DMS53 (cell line): ENCODE results near the gene SHROOM3.

Source experiments
- DNase-seq: peaks from one replicate; lab custom pipeline; 2025; lab: John Stamatoyannopoulos, UW

Gene SHROOM3

GRCh38 chr4:76624931-76625715 lies 190.1 kb downstream of the SHROOM3 start:
- DNase-seq, result no peak

- DNase-seq, result peak; percentile 6
Observed at GRCh38 chr4:76626686-76627465, 191.8 kb downstream of the SHROOM3 start.

GRCh38 chr4:76628251-76628650 lies 193.2 kb downstream of the SHROOM3 start:
- no peak for DNase-seq

GRCh38 chr4:76630741-76631140 lies 195.7 kb downstream of the SHROOM3 start:
- DNase-seq, result no peak

- no peak for DNase-seq
Observed at GRCh38 chr4:76634220-76634619, 199.2 kb downstream of the SHROOM3 start.

GRCh38 chr4:76637712-76638361 lies 202.8 kb downstream of the SHROOM3 start:
- no peak for DNase-seq

GRCh38 chr4:76639288-76639687 lies 204.3 kb downstream of the SHROOM3 start:
- DNase-seq, result peak; percentile 61

- DNase-seq, result peak; percentile 96
Observed at GRCh38 chr4:76640353-76640910, 205.4 kb downstream of the SHROOM3 start.

GRCh38 chr4:76641351-76641750 lies 206.3 kb downstream of the SHROOM3 start:
- peak; percentile 84 for DNase-seq

GRCh38 chr4:76641758-76642157 lies 206.7 kb downstream of the SHROOM3 start:
- DNase-seq, result peak; percentile 75

- peak; percentile 66 for DNase-seq
Observed at GRCh38 chr4:76644831-76645485, 209.9 kb downstream of the SHROOM3 start.

- DNase-seq, result no peak
Observed at GRCh38 chr4:76649086-76649485, 214.1 kb downstream of the SHROOM3 start.

GRCh38 chr4:76651616-76652015 lies 216.6 kb downstream of the SHROOM3 start:
- no peak for DNase-seq

GRCh38 chr4:76652389-76652788 lies 217.4 kb downstream of the SHROOM3 start:
- DNase-seq, result no peak

- DNase-seq, result no peak
Observed at GRCh38 chr4:76654084-76654483, 219.1 kb downstream of the SHROOM3 start.

GRCh38 chr4:76654791-76655190 lies 219.8 kb downstream of the SHROOM3 start:
- DNase-seq, result no peak

- no peak for DNase-seq
Observed at GRCh38 chr4:76655566-76656479, 220.8 kb downstream of the SHROOM3 start.

- no peak for DNase-seq
Observed at GRCh38 chr4:76657443-76657842, 222.4 kb downstream of the SHROOM3 start.

GRCh38 chr4:76658231-76659102 lies 223.4 kb downstream of the SHROOM3 start:
- DNase-seq, result no peak

- no peak for DNase-seq
Observed at GRCh38 chr4:76659103-76659490, 224.1 kb downstream of the SHROOM3 start.
